K562 (cell line): ENCODE data around the gene SUFU.

ENCODE experiments used
- CBX2 ChIP-seq: fragments of 200-600 bp; sonication (generic); IDR thresholded peaks from one replicate; pipeline ENCODE4 v1.6.1; 2012; ENCODE audit warnings: mild to moderate bottlenecking, low read length, inconsistent platforms; ENCODE audit not compliant: insufficient read depth, poor library complexity, severe bottlenecking
- MYBL2 ChIP-seq, 2 experiments: fragments of 450-650 bp in 1 of 2; sonication (generic) in 1 of 2; formaldehyde crosslinking in 1 of 2; IDR thresholded peaks; 2 replicates each; pipeline versions ENCODE4 v1.6.1 to v1.8.1; 2017 to 2022; ENCODE audit warnings: borderline replicate concordance in 1 of 2, inconsistent platforms in 1 of 2, low read depth in 1 of 2, mild to moderate bottlenecking in 1 of 2, missing genetic modification reagents in 1 of 2, moderate library complexity in 1 of 2
- POLR3A ChIP-seq: IDR thresholded peaks from 2 replicates; pipeline ENCODE4 v1.6.1; 2011; ENCODE audit warnings: borderline replicate concordance, mild to moderate bottlenecking, moderate library complexity; ENCODE audit not compliant: insufficient read length, insufficient read depth; ENCODE audit errors: extremely low read depth
- REST ChIP-seq, 2 experiments: fragments of 450-650 bp; formaldehyde crosslinking in 1 of 2; IDR thresholded peaks; 2 replicates each; pipeline versions ENCODE4 v1.4.0 to v1.6.1; 2014 to 2020; ENCODE audit warnings: mild to moderate bottlenecking in 2 of 2, borderline replicate concordance in 1 of 2, low read depth in 1 of 2
- SMARCA4 ChIP-seq: fragments of 450-650 bp; IDR thresholded peaks from 2 replicates; pipeline ENCODE4 v1.6.1; 2016
- YBX1 ChIP-seq: fragments of 450-650 bp; IDR thresholded peaks from 2 replicates; pipeline ENCODE4 v1.7.1; 2016; ENCODE audit warnings: mild to moderate bottlenecking
- ZKSCAN3 ChIP-seq: fragments of 250-450 bp; sonication (Bioruptor Pico); IDR thresholded peaks from 2 replicates; pipeline ENCODE4 v1.4.0; 2020
- ZNF449 ChIP-seq: fragments of 250-450 bp; sonication (Bioruptor Pico); IDR thresholded peaks from 2 replicates; pipeline ENCODE4 v1.8.0; 2022; ENCODE audit warnings: moderate library complexity, mild to moderate bottlenecking, inconsistent platforms
- ZNF639 ChIP-seq, 2 experiments: fragments of 200-800 bp in 1 of 2; sonication (Bioruptor generic) in 1 of 2; sonication (generic) in 1 of 2; formaldehyde crosslinking in 1 of 2; IDR thresholded peaks in 1 of 2; conservative IDR thresholded peaks in 1 of 2; 2 replicates each; pipeline versions ENCODE4 v1.5.0 to v1.6.1; 2016 to 2020; ENCODE audit warnings: missing compliant biosample characterization in 1 of 2, missing genetic modification characterization in 1 of 2, missing genetic modification reagents in 1 of 2

- no peak for TF ChIP-seq YBX1
- TF ChIP-seq ZKSCAN3 (CRISPR knock-in tag): no peak
- TF ChIP-seq POLR3A: no peak
- no peak for TF ChIP-seq REST (IDR thresholded peaks at IDR 0.05; ENCODE audit: borderline replicate concordance)
- TF ChIP-seq REST (CRISPR knock-in tag; IDR thresholded peaks at IDR 0.05; ENCODE audit: low read depth): no peak
- TF ChIP-seq CBX2: no peak
- TF ChIP-seq SMARCA4: no peak
- TF ChIP-seq ZNF639 (CRISPR knock-in tag; conservative IDR thresholded peaks at IDR 0.05 in 1 of 2, IDR thresholded peaks at IDR 0.05 in 1 of 2): no peak
- no peak for TF ChIP-seq ZNF449
- no peak for TF ChIP-seq MYBL2 (IDR thresholded peaks at IDR 0.05; ENCODE audit: low read depth)
- no peak for TF ChIP-seq MYBL2 (CRISPR knock-in tag; IDR thresholded peaks at IDR 0.05; ENCODE audit: borderline replicate concordance)
Measured at GRCh38 chr10:102633848-102634247, 130.1 kb downstream of the SUFU start.
